HG03521 (cell line): ENCODE measurements around the gene SLC29A3.
"Not testable (repeated sequence)": the region's sequence is repeated elsewhere in the genome, so short reads cannot be mapped to it uniquely, and the experiment has no call there.

ENCODE experiments used
- ATAC-seq: cut with Tn5 transposase; IDR thresholded peaks from one replicate; pipeline ENCODE4 v1.9.1; 2021; ENCODE audit warnings: mild to moderate bottlenecking, moderate library complexity; ENCODE audit not compliant: unreplicated experiment

The SLC29A3 gene

GRCh38 chr10:71319042-71319799, at the start of gene SLC29A3:
Gene SLC29A3 (plus strand): TSS chr10:71319259. CDS start chr10:71319310, 51 bp downstream.
- ATAC-seq, result peak; percentile 81

GRCh38 chr10:71269301-71270288, 49.5 kb upstream of the SLC29A3 start:
- ATAC-seq, result no peak

- ATAC-seq, result no peak
These were observed 48.5 kb upstream of the SLC29A3 start for GRCh38 chr10:71270301-71271220.

- ATAC-seq, result no peak
These were observed 47.4 kb upstream of the SLC29A3 start for GRCh38 chr10:71271662-71272055.

GRCh38 chr10:71272056-71272771, 46.8 kb upstream of the SLC29A3 start:
- no peak for ATAC-seq

GRCh38 chr10:71272974-71273373, 46.1 kb upstream of the SLC29A3 start:
- not testable (repeated sequence) for ATAC-seq

GRCh38 chr10:71273506-71273905, 45.6 kb upstream of the SLC29A3 start:
- ATAC-seq, result no peak

- ATAC-seq, result no peak
These were observed 43.9 kb upstream of the SLC29A3 start for GRCh38 chr10:71274901-71275796.

- ATAC-seq, result no peak
These were observed 42.2 kb upstream of the SLC29A3 start for GRCh38 chr10:71276873-71277272.

- no peak for ATAC-seq
These were observed 41.0 kb upstream of the SLC29A3 start for GRCh38 chr10:71277914-71278665.

GRCh38 chr10:71278691-71279588, 40.1 kb upstream of the SLC29A3 start:
- no peak for ATAC-seq

- ATAC-seq, result no peak
These were observed 39.4 kb upstream of the SLC29A3 start for GRCh38 chr10:71279590-71280170.

GRCh38 chr10:71280216-71280615, 38.8 kb upstream of the SLC29A3 start:
- no peak for ATAC-seq

- no peak for ATAC-seq
These were observed 38.2 kb upstream of the SLC29A3 start for GRCh38 chr10:71280825-71281224.

- ATAC-seq, result no peak
These were observed 37.3 kb upstream of the SLC29A3 start for GRCh38 chr10:71281646-71282322.

GRCh38 chr10:71282323-71282680, 36.8 kb upstream of the SLC29A3 start:
- ATAC-seq, result no peak
